ENCODE results near the gene REN. TPM values are rescaled to one million over a fixed set of nuclear protein-coding genes. Genes with fewer than 3 reads are reported as not detected.
A peak's percentile ranks its signal among the peaks of the same experiment; 100 is the strongest.

Gene REN
- total RNA-seq, 1 donor, result not detected

- no peaks in the 10 kb centered on the region for H3K9me3 ChIP-seq (ENCODE audit: low read depth, low read length)
Observed at GRCh38 chr1:204128964-204129896, 36.9 kb downstream of the REN start.

GRCh38 chr1:204128464-204128963, 37.6 kb downstream of the REN start:
- Histone ChIP-seq H3K27me3 (ENCODE audit: insufficient read depth, low read length) (no peaks in the 10 kb centered on the region), H3K4me2 (ENCODE audit: insufficient read depth, low read length) (peak overlapping the region; percentile 82), H3K79me2 (ENCODE audit: insufficient read depth, low read length) (no peaks in the 10 kb centered on the region), H2AFZ (ENCODE audit: low read length) (peak overlapping the region; percentile 69), H3K4me3 (ENCODE audit: insufficient read depth, low read length) (peak overlapping the region; percentile 68), H4K20me1 (ENCODE audit: insufficient read depth, low read length) (no peaks in the 10 kb centered on the region), H3K9me3 (ENCODE audit: low read depth, low read length) (no peaks in the 10 kb centered on the region), H3K36me3 (ENCODE audit: insufficient read depth, low read length) (peaks cover 3% of the 10 kb centered on the region), H3K27ac (ENCODE audit: low read depth, low read length) (no peak overlapping the region), H3K4me1 (ENCODE audit: insufficient read depth, low read length) (peaks cover 32% of the 10 kb centered on the region)
- peak; percentile 75 for DNase-seq (ENCODE audit: insufficient read length, low spot score, missing footprints)
- TF ChIP-seq CTCF (IDR thresholded peaks at IDR 0.05; ENCODE audit: extremely low read depth, low read depth, low read length), result no peak

More at GRCh38 chr1:204128964-204129896, 36.9 kb downstream of the REN start:
- Histone ChIP-seq H3K4me2 (ENCODE audit: insufficient read depth, low read length) (peak overlapping the region; percentile 82), H3K4me1 (ENCODE audit: insufficient read depth, low read length) (peaks cover 32% of the 10 kb centered on the region), H3K4me3 (ENCODE audit: insufficient read depth, low read length) (peak overlapping the region; percentile 68), H3K79me2 (ENCODE audit: insufficient read depth, low read length) (no peaks in the 10 kb centered on the region), H3K27me3 (ENCODE audit: insufficient read depth, low read length) (no peaks in the 10 kb centered on the region), H4K20me1 (ENCODE audit: insufficient read depth, low read length) (no peaks in the 10 kb centered on the region), H2AFZ (ENCODE audit: low read length) (peak overlapping the region; percentile 89), H3K36me3 (ENCODE audit: insufficient read depth, low read length) (peaks cover 3% of the 10 kb centered on the region), H3K27ac (ENCODE audit: low read depth, low read length) (no peak overlapping the region)
- TF ChIP-seq CTCF (IDR thresholded peaks at IDR 0.05; ENCODE audit: extremely low read depth, low read depth, low read length), result peak; percentile 76
- peak; percentile 97 for DNase-seq (ENCODE audit: insufficient read length, low spot score, missing footprints)

GRCh38 chr1:204127597-204128242, 38.4 kb downstream of the REN start:
- Histone ChIP-seq H3K9me3 (ENCODE audit: low read depth, low read length) (no peaks in the 10 kb centered on the region), H2AFZ (ENCODE audit: low read length) (no peak overlapping the region), H3K4me1 (ENCODE audit: insufficient read depth, low read length) (peaks cover 32% of the 10 kb centered on the region), H3K27ac (ENCODE audit: low read depth, low read length) (no peak overlapping the region), H3K27me3 (ENCODE audit: insufficient read depth, low read length) (no peaks in the 10 kb centered on the region), H3K4me3 (ENCODE audit: insufficient read depth, low read length) (no peak overlapping the region), H3K36me3 (ENCODE audit: insufficient read depth, low read length) (peaks cover 3% of the 10 kb centered on the region), H3K79me2 (ENCODE audit: insufficient read depth, low read length) (no peaks in the 10 kb centered on the region), H3K4me2 (ENCODE audit: insufficient read depth, low read length) (peak overlapping the region; percentile 51), H4K20me1 (ENCODE audit: insufficient read depth, low read length) (no peaks in the 10 kb centered on the region)
- TF ChIP-seq CTCF (IDR thresholded peaks at IDR 0.05; ENCODE audit: extremely low read depth, low read depth, low read length), result peak; percentile 100
- peak; percentile 97 for DNase-seq (ENCODE audit: insufficient read length, low spot score, missing footprints)

GRCh38 chr1:204126956-204127355, 39.2 kb downstream of the REN start:
- no peak for TF ChIP-seq CTCF (IDR thresholded peaks at IDR 0.05; ENCODE audit: extremely low read depth, low read depth, low read length)
- H3K27me3 ChIP-seq (ENCODE audit: insufficient read depth, low read length), result no peaks in the 10 kb centered on the region

More at GRCh38 chr1:204126956-204127355, 39.2 kb downstream of the REN start:
- no peak overlapping the region for H3K4me3 ChIP-seq (ENCODE audit: insufficient read depth, low read length)
- H3K4me1 ChIP-seq (ENCODE audit: insufficient read depth, low read length), result peaks cover 32% of the 10 kb centered on the region
- H3K4me2 ChIP-seq (ENCODE audit: insufficient read depth, low read length), result no peak overlapping the region
- H2AFZ ChIP-seq (ENCODE audit: low read length), result no peak overlapping the region
- peaks cover 3% of the 10 kb centered on the region for H3K36me3 ChIP-seq (ENCODE audit: insufficient read depth, low read length)
- DNase-seq (ENCODE audit: insufficient read length, low spot score, missing footprints), result peak; percentile 35
- no peaks in the 10 kb centered on the region for H4K20me1 ChIP-seq (ENCODE audit: insufficient read depth, low read length)
- no peaks in the 10 kb centered on the region for H3K79me2 ChIP-seq (ENCODE audit: insufficient read depth, low read length)
- no peak overlapping the region for H3K27ac ChIP-seq (ENCODE audit: low read depth, low read length)
- H3K9me3 ChIP-seq (ENCODE audit: low read depth, low read length), result no peaks in the 10 kb centered on the region

All from osteoblast (primary cell).